Subcutaneous abdominal adipose tissue (tissue), 5 donors: ENCODE measurements around the gene TUT1.

Experiments
- H3K27ac ChIP-seq: one replicate; pipeline ENCODE4 v1.7.0; 2013; ENCODE audit warnings: low read depth, mild to moderate bottlenecking, inconsistent platforms, low read length, moderate library complexity
- H3K27me3 ChIP-seq, 5 donors: one replicate each; pipeline ENCODE4 v1.7.0; 2013; ENCODE audit warnings: low read length in 5 of 5, inconsistent platforms in 1 of 5; ENCODE audit not compliant: control insufficient read depth in 5 of 5, insufficient read depth in 4 of 5
- H3K36me3 ChIP-seq, 5 donors: one replicate each; pipeline ENCODE4 v1.7.0; 2013; ENCODE audit warnings: low read length in 5 of 5; ENCODE audit not compliant: control insufficient read depth in 5 of 5, insufficient read depth in 5 of 5
- H3K4me1 ChIP-seq, 5 donors: one replicate each; pipeline ENCODE4 v1.7.0; 2013; ENCODE audit warnings: low read length in 5 of 5, mild to moderate bottlenecking in 3 of 5, moderate library complexity in 1 of 5; ENCODE audit not compliant: control insufficient read depth in 5 of 5, insufficient read depth in 5 of 5
- H3K4me3 ChIP-seq, 5 donors: one replicate each; pipeline ENCODE4 v1.7.0; 2013; ENCODE audit warnings: low read length in 5 of 5, low read depth in 1 of 5
- H3K9ac ChIP-seq, 5 donors: one replicate each; pipeline ENCODE4 v1.7.0; 2013; ENCODE audit warnings: low read length in 5 of 5, mild to moderate bottlenecking in 4 of 5, moderate library complexity in 3 of 5
- H3K9me3 ChIP-seq, 5 donors: one replicate each; pipeline ENCODE4 v1.7.0; 2013; ENCODE audit warnings: low read length in 5 of 5; ENCODE audit not compliant: control insufficient read depth in 5 of 5
- donor health status: healthy.
- donor health status: healthy.
- donor health status: healthy.
- donor health status: healthy.
- donor health status: healthy.

The TUT1 gene

DNA sequence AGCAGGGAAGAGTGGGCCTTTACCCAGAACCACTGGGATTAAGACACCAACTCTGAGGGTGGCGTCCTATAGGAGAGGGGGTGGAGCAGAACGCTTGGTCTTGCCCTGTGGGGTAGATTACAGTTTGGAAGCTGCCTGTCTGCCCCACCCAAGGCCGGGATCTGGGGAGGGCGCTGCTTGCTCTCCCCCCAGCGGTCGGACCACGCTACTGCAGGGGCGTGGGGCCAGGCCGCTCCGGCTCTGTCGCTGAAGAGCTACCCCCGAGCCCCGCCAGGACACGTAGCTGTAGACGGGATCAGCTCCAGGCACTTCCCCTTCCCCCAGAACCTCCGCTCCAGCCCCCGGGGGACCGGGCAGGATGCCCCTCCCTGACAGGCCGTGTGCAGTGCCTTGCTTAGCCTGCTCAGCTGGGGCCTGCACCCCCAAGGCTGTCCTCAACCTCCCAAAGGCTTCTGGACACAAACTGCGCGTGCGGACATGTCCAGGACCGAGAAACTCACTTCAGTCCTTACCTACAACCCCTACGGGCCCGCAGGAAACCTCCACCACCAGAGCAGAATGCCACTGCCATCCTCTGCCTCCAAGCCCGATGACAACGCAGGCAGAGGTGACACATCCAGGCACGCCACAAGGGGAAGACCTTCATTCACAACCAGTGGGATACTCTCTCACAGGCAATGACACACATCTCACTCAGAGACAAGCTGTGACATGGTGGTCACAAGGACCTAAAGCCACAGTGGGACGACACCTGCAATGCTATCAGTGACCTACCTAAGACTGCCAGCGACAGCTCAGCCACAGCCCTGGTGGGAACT, 48.4 kb downstream of the TUT1 start:
- peak overlapping the region; percentile 93 to 100 (median 97) for H3K4me3 ChIP-seq
- H3K27ac ChIP-seq, result peak overlapping the region; percentile 100
- peaks cover 35 to 86% (median 78%) of the 10 kb centered on the region in 5 donors for H3K4me1 ChIP-seq
- no peaks in the 10 kb centered on the region for H3K27me3 ChIP-seq
- H3K36me3 ChIP-seq, result peaks cover 0 to 16% (median 13%) of the 10 kb centered on the region in 5 donors
- H3K9ac ChIP-seq, result peak overlapping the region; percentile 98 to 99 (median 99)
- no peaks in the 10 kb centered on the region for H3K9me3 ChIP-seq

- H3K4me3 ChIP-seq, result peak overlapping the region; percentile 87 to 100 (median 97)
- no peaks in the 10 kb centered on the region for H3K9me3 ChIP-seq
- peak overlapping the region; percentile 100 for H3K27ac ChIP-seq
- peaks cover 35 to 86% (median 78%) of the 10 kb centered on the region in 5 donors for H3K4me1 ChIP-seq
- H3K9ac ChIP-seq, result peak overlapping the region; percentile 51 to 99 (median 98)
- peaks cover 0 to 17% (median 13%) of the 10 kb centered on the region in 5 donors for H3K36me3 ChIP-seq
- H3K27me3 ChIP-seq, result no peaks in the 10 kb centered on the region
These were observed 49.1 kb downstream of the TUT1 start for GRCh38 chr11:62542111-62542745.

DNA sequence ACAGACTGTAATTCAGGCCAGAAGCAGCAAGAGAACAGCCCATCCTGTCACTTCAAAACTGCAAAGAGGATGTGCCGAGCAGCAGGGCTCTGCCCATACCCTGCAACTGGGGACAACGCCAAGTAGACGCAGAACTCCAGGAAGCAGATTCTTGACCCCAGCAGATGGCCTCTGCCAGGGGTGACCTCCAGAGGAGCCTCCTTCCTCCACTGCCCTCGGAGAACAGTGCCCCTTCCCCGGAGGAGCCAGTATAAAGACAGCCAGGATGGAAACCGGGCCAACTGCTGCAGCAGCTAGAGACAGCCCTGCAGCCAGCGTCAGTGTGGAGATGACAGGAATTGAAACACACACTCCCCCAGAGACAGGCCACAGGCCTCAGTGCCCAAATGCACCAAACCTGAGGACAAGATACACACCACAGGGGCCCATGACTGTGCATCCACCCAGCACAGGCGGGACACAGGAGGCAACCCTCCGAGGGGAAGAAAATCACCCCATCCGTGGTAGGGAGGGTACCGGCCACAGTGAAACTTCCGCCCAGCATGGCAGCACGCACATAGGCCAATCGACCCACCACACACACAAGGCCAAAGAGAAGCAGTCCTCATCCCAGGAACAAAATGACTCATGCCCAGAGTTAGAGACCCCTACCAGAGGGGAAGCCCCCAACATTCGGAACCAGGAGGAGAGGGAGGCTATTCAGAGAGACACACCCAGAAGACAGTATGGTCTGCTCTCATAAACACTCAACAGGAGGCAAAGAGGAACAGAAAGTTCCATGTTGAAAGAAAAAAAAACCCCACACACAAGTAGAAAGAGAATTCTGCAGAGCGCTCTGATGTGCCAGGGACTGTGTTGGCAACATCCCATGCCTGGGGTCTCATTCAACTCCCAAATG, 50.3 kb downstream of the TUT1 start:
- no peaks in the 10 kb centered on the region for H3K9me3 ChIP-seq
- peaks cover 0 to 24% (median 17%) of the 10 kb centered on the region in 5 donors for H3K36me3 ChIP-seq
- peak overlapping the region; percentile 87 to 100 (median 97) for H3K4me3 ChIP-seq
- peak overlapping the region; percentile 100 for H3K27ac ChIP-seq
- H3K4me1 ChIP-seq, result peaks cover 36 to 92% (median 85%) of the 10 kb centered on the region in 5 donors
- no peaks in the 10 kb centered on the region for H3K27me3 ChIP-seq
- peak overlapping the region in 4 of 5 donors; percentile 62 to 99 (median 82) for H3K9ac ChIP-seq

- Histone ChIP-seq H3K9ac (peak overlapping the region; percentile 22 to 99 (median 69)), H3K4me1 (peaks cover 39 to 98% (median 88%) of the 10 kb centered on the region in 5 donors), H3K27me3 (no peaks in the 10 kb centered on the region), H3K27ac (peak overlapping the region; percentile 100), H3K36me3 (peaks cover 0 to 40% (median 32%) of the 10 kb centered on the region in 5 donors), H3K9me3 (no peaks in the 10 kb centered on the region), H3K4me3 (peak overlapping the region; percentile 54 to 100 (median 87))
These were observed 51.9 kb downstream of the TUT1 start for GRCh38 chr11:62539238-62539925.

- Histone ChIP-seq H3K27me3 (no peaks in the 10 kb centered on the region), H3K4me3 (peak overlapping the region; percentile 52 to 100 (median 54)), H3K36me3 (peaks cover 0 to 48% (median 39%) of the 10 kb centered on the region in 5 donors), H3K27ac (peak overlapping the region; percentile 98), H3K4me1 (peaks cover 39 to 92% (median 83%) of the 10 kb centered on the region in 5 donors), H3K9ac (peak overlapping the region in 4 of 5 donors; percentile 49 to 91 (median 72)), H3K9me3 (no peaks in the 10 kb centered on the region)
These were observed 52.7 kb downstream of the TUT1 start for GRCh38 chr11:62538470-62539237.

GRCh38 chr11:62536301-62536957, 54.9 kb downstream of the TUT1 start:
- peak overlapping the region in 2 of 5 donors; percentile 19 to 37 for H3K9ac ChIP-seq
- H3K4me3 ChIP-seq, result peak overlapping the region in 2 of 5 donors; percentile 8 to 17
- H3K36me3 ChIP-seq, result peaks cover 2 to 67% (median 61%) of the 10 kb centered on the region in 5 donors
- H3K27me3 ChIP-seq, result no peaks in the 10 kb centered on the region
- peaks cover 32 to 70% (median 62%) of the 10 kb centered on the region in 5 donors for H3K4me1 ChIP-seq
- peak overlapping the region; percentile 72 for H3K27ac ChIP-seq
- H3K9me3 ChIP-seq, result no peaks in the 10 kb centered on the region

DNA sequence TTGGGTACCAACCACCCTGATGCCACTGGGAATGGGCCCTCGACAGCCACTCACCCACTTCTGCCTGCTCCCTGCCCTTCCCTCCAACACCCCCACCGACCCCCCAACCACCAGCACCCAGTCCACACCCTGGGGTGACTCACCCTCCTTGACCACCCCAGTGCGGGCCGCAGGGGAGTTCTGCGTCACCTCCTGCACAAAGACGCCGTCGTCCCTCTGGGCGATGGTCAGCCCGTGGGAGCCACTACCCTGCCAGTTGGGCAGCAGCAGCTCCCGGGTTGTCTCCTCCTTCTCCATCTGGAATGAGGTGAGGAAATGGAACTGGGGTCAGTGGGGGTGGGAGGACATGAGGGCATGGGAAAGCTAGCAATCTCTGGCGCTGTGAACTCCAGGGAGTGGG, 55.5 kb downstream of the TUT1 start:
- H3K27ac ChIP-seq, result peak overlapping the region; percentile 72
- H3K4me1 ChIP-seq, result peaks cover 28 to 63% (median 56%) of the 10 kb centered on the region in 5 donors
- peak overlapping the region in 1 of 5 donors; percentile 37 for H3K9ac ChIP-seq
- H3K9me3 ChIP-seq, result no peaks in the 10 kb centered on the region
- H3K27me3 ChIP-seq, result no peaks in the 10 kb centered on the region
- peak overlapping the region in 2 of 5 donors; percentile 8 to 17 for H3K4me3 ChIP-seq
- H3K36me3 ChIP-seq, result peaks cover 7 to 71% (median 65%) of the 10 kb centered on the region in 5 donors

DNA sequence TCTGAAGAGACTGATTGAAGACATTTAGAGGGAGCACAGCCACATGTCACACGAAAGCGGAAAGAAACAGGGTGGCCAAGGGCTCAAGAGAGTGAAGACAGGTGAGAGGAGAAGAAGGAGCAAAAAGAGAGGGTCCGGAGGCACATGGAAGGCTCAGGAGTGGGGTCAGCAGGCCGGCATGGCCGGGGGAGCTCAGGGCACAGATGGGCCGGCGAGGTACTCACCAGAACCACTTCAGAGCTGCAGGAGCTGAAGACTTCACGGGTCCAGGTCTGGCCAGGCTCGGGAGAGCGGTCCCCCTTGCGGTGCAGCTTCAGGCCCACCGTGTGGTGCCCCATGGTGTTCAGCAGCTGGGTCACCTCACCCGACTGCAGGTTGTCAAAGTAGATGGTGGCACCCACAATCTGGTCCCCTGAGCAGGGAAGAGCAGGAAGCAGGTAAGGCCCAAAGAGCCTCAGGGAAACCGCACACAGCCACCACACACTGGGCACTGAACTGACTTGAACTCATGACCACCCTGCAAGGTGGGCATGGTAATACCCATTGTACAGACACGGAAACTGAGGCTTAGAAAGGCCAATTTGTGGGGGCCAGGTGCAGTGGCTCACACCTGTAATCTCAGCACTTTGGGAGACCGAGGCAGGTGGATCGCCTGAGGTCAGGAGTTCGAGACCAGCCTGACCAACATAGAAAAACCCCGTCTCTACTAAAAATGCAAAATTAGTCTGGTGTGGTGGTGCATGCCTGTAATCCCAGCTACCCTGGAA, 56.4 kb downstream of the TUT1 start:
- H3K9me3 ChIP-seq, result no peaks in the 10 kb centered on the region
- no peaks in the 10 kb centered on the region for H3K27me3 ChIP-seq
- peaks cover 7 to 80% (median 73%) of the 10 kb centered on the region in 5 donors for H3K36me3 ChIP-seq
- H3K27ac ChIP-seq, result peak overlapping the region; percentile 72
- H3K4me1 ChIP-seq, result peaks cover 22 to 55% (median 48%) of the 10 kb centered on the region in 5 donors
- no peak overlapping the region for H3K4me3 ChIP-seq
- no peak overlapping the region for H3K9ac ChIP-seq
